SH-SY5Y (cell line): Measurements from ENCODE around the gene IGF2R.
A peak's percentile ranks its signal among the peaks of the same experiment; 100 is the strongest.

Experiments
- GATA2 ChIP-seq: IDR thresholded peaks from 2 replicates; pipeline ENCODE4 v1.6.1; 2011; ENCODE audit warnings: mild to moderate bottlenecking, low read depth, low read length
- GATA3 ChIP-seq: IDR thresholded peaks from 2 replicates; pipeline ENCODE4 v1.6.1; 2011; ENCODE audit warnings: low read depth, mild to moderate bottlenecking, low read length, moderate library complexity

GRCh38 chr6:160131636-160132296, 162.9 kb downstream of the IGF2R start:
- TF ChIP-seq GATA3 (no peak), GATA2 (peak; percentile 15; the same call in 1 of the 2 replicates)
